Suprapubic skin (tissue), 4 donors: ENCODE data around the gene SLC2A4RG. TPM values are rescaled to one million over a fixed set of nuclear protein-coding genes. Genes with fewer than 3 reads are reported as not detected.

Experiments
- DNase-seq, 2 donors: peaks; one replicate each; pipeline ENCODE4 v3.0.0-alpha.2; 2019; ENCODE audit warnings: low spot score in 2 of 2
- H3K27ac ChIP-seq: fragments of 200-600 bp; sonication (generic); one replicate; pipeline ENCODE4 v1.5.1; 2019
- H3K27me3 ChIP-seq: fragments of 200-600 bp; sonication (generic); one replicate; pipeline ENCODE4 v1.5.1; 2019
- H3K36me3 ChIP-seq: fragments of 200-600 bp; sonication (generic); one replicate; pipeline ENCODE4 v1.5.1; 2019
- H3K4me1 ChIP-seq: fragments of 200-600 bp; sonication (generic); one replicate; pipeline ENCODE4 v1.5.1; 2019
- H3K4me3 ChIP-seq: fragments of 200-600 bp; sonication (generic); one replicate; pipeline ENCODE4 v1.5.1; 2019; ENCODE audit warnings: mild to moderate bottlenecking
- H3K9me3 ChIP-seq: fragments of 200-600 bp; sonication (generic); one replicate; pipeline ENCODE4 v1.5.1; 2019
- EP300 ChIP-seq: sonication (generic); formaldehyde crosslinking; IDR thresholded peaks from one replicate; pipeline ENCODE4 v1.6.1; 2017; ENCODE audit warnings: antibody characterized with exemption
- POLR2A ChIP-seq, 2 donors: fragments of 450-650 bp; IDR thresholded peaks; one replicate each; pipeline ENCODE4 v1.6.1; 2017; ENCODE audit warnings: antibody characterized with exemption in 2 of 2, mild to moderate bottlenecking in 2 of 2, moderate library complexity in 2 of 2
- POLR2AphosphoS5 ChIP-seq, 3 donors: sonication (generic); formaldehyde crosslinking; IDR thresholded peaks; one replicate each; pipeline ENCODE4 v1.6.1; 2017; ENCODE audit warnings: antibody characterized with exemption in 3 of 3
- WGBS: methylation state at CpG from one replicate; pipeline ENCODE4 v1.1.5; 2018; 5-methylcytosine and 5-hydroxymethylcytosine counted together
- total RNA-seq, 4 donors: library from RNA; depleted of rRNA; stranded (reverse); fragments of >200 nt; gene quantifications; one replicate each; pipeline ENCODE4 v1.1.0, GENCODE V29; 2016
- TF ChIP-seq, protein P1 (sequence below), 2 donors: fragments of 200-600 bp in 1 of 2; fragments of 450-650 bp in 1 of 2; sonication (generic) in 1 of 2; IDR thresholded peaks; one replicate each; pipeline ENCODE4 v1.5.1; 2016 to 2019; ENCODE audit warnings: antibody characterized with exemption in 2 of 2, mild to moderate bottlenecking in 1 of 2, moderate library complexity in 1 of 2

SLC2A4RG gene
- total RNA-seq, 4 donors from 2014 or later: 96.9 to 118 (median 107) TPM

DNA sequence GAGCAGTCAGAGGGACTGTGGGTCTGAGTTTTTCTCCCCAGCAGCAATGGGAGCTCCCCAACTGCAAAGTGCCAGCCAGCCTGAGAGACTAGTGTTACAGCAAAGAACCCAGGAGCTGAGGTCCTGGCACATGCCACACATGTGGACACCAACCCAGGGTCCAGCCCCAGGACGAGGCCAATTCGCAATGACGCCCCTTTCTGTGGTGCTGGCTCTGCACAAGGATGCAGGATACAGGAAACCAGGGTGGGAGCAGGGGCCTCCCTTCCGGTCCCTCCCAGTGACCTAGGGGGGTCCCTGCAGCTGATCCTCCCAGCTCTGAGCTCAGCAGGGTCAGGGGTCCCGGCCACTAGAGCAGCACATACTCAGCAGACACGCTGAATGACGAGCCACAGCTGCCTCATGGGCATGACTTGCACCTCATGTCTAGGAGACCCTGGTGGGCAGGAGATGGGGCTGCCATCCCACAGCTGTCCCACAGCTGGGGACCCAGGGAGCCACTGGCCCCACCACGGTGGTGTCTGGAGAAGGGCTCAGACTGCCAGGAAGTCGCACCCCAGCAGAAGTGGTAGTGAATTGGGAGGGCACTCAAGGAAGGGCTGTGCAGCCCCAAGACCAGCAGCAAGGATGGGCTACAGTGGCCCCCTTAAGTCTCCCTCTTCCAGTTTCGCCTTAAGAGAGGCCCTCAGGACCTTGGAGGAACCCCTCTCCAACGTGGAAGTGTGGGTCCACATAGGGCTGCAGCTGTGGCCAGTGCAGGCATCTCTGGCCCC lies 35.4 kb upstream of the SLC2A4RG start:
- peak; percentile 56 to 69 for DNase-seq
- no peak overlapping the region for H3K27ac ChIP-seq
- H3K4me1 ChIP-seq: peaks cover 31% of the 10 kb centered on the region
- no peaks in the 10 kb centered on the region for H3K9me3 ChIP-seq
- H3K4me3 ChIP-seq: no peak overlapping the region
- H3K27me3 ChIP-seq: no peaks in the 10 kb centered on the region
- peaks cover 38% of the 10 kb centered on the region for H3K36me3 ChIP-seq
- no peak for TF ChIP-seq POLR2AphosphoS5 (IDR thresholded peaks at IDR 0.05)
- TF ChIP-seq, protein P1, sequence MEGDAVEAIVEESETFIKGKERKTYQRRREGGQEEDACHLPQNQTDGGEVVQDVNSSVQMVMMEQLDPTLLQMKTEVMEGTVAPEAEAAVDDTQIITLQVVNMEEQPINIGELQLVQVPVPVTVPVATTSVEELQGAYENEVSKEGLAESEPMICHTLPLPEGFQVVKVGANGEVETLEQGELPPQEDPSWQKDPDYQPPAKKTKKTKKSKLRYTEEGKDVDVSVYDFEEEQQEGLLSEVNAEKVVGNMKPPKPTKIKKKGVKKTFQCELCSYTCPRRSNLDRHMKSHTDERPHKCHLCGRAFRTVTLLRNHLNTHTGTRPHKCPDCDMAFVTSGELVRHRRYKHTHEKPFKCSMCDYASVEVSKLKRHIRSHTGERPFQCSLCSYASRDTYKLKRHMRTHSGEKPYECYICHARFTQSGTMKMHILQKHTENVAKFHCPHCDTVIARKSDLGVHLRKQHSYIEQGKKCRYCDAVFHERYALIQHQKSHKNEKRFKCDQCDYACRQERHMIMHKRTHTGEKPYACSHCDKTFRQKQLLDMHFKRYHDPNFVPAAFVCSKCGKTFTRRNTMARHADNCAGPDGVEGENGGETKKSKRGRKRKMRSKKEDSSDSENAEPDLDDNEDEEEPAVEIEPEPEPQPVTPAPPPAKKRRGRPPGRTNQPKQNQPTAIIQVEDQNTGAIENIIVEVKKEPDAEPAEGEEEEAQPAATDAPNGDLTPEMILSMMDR (IDR thresholded peaks at IDR 0.05): no peak
- no peak for TF ChIP-seq POLR2A (IDR thresholded peaks at IDR 0.05)
- TF ChIP-seq EP300: no peak
- 73% methylated on average over 4 of the region's 11 CpGs for WGBS

DNA sequence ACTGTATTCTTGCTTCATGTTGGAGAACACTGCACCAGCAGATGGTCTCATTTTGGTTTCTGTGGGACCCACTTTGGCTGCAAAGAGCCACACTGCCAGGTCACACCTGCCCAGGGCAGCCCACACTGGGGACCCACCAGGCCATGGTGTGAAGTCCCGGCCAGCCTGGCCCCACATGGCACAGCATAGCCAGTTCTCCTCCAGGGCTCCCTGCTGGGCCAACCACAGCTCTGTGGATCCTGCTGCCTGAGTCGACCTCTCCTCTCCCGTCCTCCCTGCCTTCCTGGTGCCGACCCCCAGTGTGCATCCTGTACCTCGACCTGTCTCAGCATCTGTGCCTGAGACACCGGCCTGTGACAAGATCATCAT lies 34.8 kb upstream of the SLC2A4RG start:
- Histone ChIP-seq H3K9me3 (no peaks in the 10 kb centered on the region), H3K4me3 (no peak overlapping the region), H3K36me3 (peaks cover 42% of the 10 kb centered on the region), H3K4me1 (peaks cover 31% of the 10 kb centered on the region), H3K27ac (no peak overlapping the region), H3K27me3 (no peaks in the 10 kb centered on the region)
- 91% methylated on average over 4 of the region's 6 CpGs for WGBS
- TF ChIP-seq POLR2A (IDR thresholded peaks at IDR 0.05): no peak
- TF ChIP-seq EP300: no peak
- no peak for TF ChIP-seq POLR2AphosphoS5 (IDR thresholded peaks at IDR 0.05)
- TF ChIP-seq, protein P1 (IDR thresholded peaks at IDR 0.05): no peak
- peak; percentile 50 to 55 for DNase-seq

- no peaks in the 10 kb centered on the region for H3K9me3 ChIP-seq
- peaks cover 45% of the 10 kb centered on the region for H3K36me3 ChIP-seq
- H3K27me3 ChIP-seq: no peaks in the 10 kb centered on the region
- peaks cover 26% of the 10 kb centered on the region for H3K4me1 ChIP-seq
- TF ChIP-seq, protein P1 (IDR thresholded peaks at IDR 0.05): no peak
- peak; percentile 53 to 60 for DNase-seq
- H3K4me3 ChIP-seq: no peak overlapping the region
- 92% methylated on average over 8 of the region's 8 CpGs for WGBS
- no peak overlapping the region for H3K27ac ChIP-seq
Measured at GRCh38 chr20:63705232-63706026, 34.1 kb upstream of the SLC2A4RG start.

- Histone ChIP-seq H3K36me3 (peaks cover 47% of the 10 kb centered on the region), H3K27me3 (no peaks in the 10 kb centered on the region), H3K4me3 (peak overlapping the region; percentile 94), H3K4me1 (peaks cover 26% of the 10 kb centered on the region), H3K9me3 (no peaks in the 10 kb centered on the region), H3K27ac (peak overlapping the region; percentile 94)
- TF ChIP-seq EP300 (no peak), POLR2A (IDR thresholded peaks at IDR 0.05) (no peak), POLR2AphosphoS5 (IDR thresholded peaks at IDR 0.05) (no peak)
- TF ChIP-seq, protein P1 (IDR thresholded peaks at IDR 0.05): no peak
- WGBS: 64% methylated on average over 12 of the region's 12 CpGs
- peak; percentile 61 to 65 for DNase-seq
Measured at GRCh38 chr20:63706027-63706695, 33.4 kb upstream of the SLC2A4RG start.
